Muscle of leg (tissue), 11 donors: ENCODE results near the gene STX18. TPM values are rescaled to one million over a fixed set of nuclear protein-coding genes. Genes with fewer than 3 reads are reported as not detected.
A peak's percentile ranks its signal among the peaks of the same experiment; 100 is the strongest.

Experiments used
- DNase-seq: peaks from one replicate; pipeline ENCODE4 v3.0.0; 2013
- H3K27ac ChIP-seq: one replicate; pipeline ENCODE4 v1.5.1; 2013; ENCODE audit warnings: mild to moderate bottlenecking, low read length, control low read depth
- H3K27me3 ChIP-seq: one replicate; pipeline ENCODE4 v1.6.1; 2013; ENCODE audit warnings: low read length; ENCODE audit not compliant: control insufficient read depth, insufficient read depth
- H3K36me3 ChIP-seq: one replicate; pipeline ENCODE4 v1.6.1; 2013; ENCODE audit warnings: low read length; ENCODE audit not compliant: control insufficient read depth, insufficient read depth
- H3K4me1 ChIP-seq: one replicate; pipeline ENCODE4 v1.6.1; 2013; ENCODE audit warnings: low read length; ENCODE audit not compliant: control insufficient read depth, insufficient read depth
- H3K4me3 ChIP-seq: one replicate; pipeline ENCODE4 v1.5.1; 2013; ENCODE audit warnings: low read length, control low read depth
- H3K9me3 ChIP-seq: replicated peaks from 2 replicates; pipeline ENCODE4 v1.6.1; 2013; ENCODE audit warnings: low read depth, low read length; ENCODE audit not compliant: control insufficient read depth
- WGBS: methylation state at CpG from one replicate; pipeline ENCODE4 v1.1.5; 2013; ENCODE audit warnings: missing lambda C conversion rate; ENCODE audit not compliant: insufficient coverage; 5-methylcytosine and 5-hydroxymethylcytosine counted together
- polyA plus RNA-seq, 8 donors: library from polyadenylated mRNA; unstranded; fragments of 120-200 nt; gene quantifications; one replicate each; pipeline versions ENCODE4 v1.2.1 to v1.2.3, GENCODE V29; 2013; ENCODE audit warnings: inconsistent platforms in 1 of 8, low replicate concordance in 1 of 8; ENCODE audit not compliant: insufficient read length in 8 of 8, insufficient read depth in 1 of 8
- total RNA-seq: library from RNA; stranded (reverse); fragments of 120-200 nt; gene quantifications from one replicate; pipeline ENCODE4 v1.2.4, GENCODE V29; 2013

Gene STX18
- total and polyA plus RNA-seq, 9 donors = 22.4 to 30.9 (median 26.7) TPM

DNA sequence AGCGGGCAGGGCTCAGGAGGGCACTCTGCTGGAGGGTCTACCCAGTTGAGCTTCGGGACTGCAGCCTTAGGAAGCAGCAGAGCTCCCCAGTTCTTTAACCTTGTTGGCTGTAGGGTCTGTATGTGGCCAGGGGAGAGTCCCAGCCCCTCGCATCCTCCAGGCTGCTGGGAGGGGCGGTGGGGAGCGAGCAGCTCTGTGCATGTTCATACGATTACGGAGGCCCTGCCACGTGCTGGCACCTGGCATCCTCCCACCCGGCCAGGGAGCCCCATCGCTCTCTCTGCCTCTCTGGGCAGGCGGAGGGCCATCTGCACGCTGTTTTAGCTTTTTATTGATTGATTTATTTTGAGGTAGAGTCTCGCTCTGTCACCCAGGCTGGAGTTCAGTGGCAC, 133.7 kb downstream of the STX18 start:
- Histone ChIP-seq H3K27ac (no peak overlapping the region), H3K9me3 (no peaks in the 10 kb centered on the region), H3K4me1 (peaks cover 8% of the 10 kb centered on the region), H3K4me3 (no peak overlapping the region), H3K27me3 (peaks cover 18% of the 10 kb centered on the region), H3K36me3 (no peaks in the 10 kb centered on the region)
- 62% methylated on average over 10 of the region's 13 CpGs for WGBS
- no peak for DNase-seq

DNA sequence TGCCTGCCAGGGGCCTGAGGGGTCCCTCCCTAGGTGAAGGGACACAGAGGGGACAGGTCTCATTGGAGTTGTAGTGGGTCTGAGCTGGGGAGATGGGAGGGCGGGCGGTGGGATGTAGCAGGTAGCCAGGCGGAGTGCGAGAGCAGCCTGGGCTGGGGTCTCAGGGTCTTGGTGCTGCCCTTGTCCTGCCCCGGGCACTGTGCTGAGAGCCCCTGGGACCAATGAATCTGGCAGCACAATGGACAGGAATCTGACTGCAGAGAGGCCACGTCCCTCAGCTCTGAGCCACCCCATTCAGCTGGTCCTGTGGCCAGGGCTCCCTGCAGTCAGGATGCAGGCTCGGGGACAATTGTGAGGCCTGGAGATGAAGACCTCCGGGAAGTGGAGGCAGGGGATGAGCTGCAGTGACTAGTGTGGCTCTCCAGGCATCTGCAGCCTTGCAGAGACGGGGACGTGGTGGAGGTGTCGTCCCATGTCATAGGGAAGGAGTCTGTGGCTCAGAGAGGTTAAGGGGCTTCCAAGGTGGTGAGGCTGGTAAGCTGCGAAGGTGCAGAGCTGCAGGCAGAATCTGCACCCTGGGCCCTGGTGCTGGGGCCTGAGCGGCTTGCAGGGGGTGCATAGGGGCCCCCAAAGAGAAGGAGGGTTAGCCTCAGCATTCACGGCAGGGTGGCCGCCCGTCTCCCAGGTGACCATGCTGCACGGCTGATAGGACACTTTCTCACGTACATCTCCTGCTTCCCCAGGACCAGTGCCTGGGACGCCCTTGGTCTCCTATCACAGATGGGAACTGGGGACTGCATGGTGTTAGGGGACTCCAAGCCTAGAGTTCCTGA, 134.3 kb downstream of the STX18 start:
- H3K4me3 ChIP-seq = no peak overlapping the region
- no peak overlapping the region for H3K27ac ChIP-seq
- no peak for DNase-seq
- peaks cover 18% of the 10 kb centered on the region for H3K27me3 ChIP-seq
- peaks cover 1% of the 10 kb centered on the region for H3K4me1 ChIP-seq
- no peaks in the 10 kb centered on the region for H3K36me3 ChIP-seq
- 77% methylated on average over 14 of the region's 19 CpGs for WGBS
- no peaks in the 10 kb centered on the region for H3K9me3 ChIP-seq

DNA sequence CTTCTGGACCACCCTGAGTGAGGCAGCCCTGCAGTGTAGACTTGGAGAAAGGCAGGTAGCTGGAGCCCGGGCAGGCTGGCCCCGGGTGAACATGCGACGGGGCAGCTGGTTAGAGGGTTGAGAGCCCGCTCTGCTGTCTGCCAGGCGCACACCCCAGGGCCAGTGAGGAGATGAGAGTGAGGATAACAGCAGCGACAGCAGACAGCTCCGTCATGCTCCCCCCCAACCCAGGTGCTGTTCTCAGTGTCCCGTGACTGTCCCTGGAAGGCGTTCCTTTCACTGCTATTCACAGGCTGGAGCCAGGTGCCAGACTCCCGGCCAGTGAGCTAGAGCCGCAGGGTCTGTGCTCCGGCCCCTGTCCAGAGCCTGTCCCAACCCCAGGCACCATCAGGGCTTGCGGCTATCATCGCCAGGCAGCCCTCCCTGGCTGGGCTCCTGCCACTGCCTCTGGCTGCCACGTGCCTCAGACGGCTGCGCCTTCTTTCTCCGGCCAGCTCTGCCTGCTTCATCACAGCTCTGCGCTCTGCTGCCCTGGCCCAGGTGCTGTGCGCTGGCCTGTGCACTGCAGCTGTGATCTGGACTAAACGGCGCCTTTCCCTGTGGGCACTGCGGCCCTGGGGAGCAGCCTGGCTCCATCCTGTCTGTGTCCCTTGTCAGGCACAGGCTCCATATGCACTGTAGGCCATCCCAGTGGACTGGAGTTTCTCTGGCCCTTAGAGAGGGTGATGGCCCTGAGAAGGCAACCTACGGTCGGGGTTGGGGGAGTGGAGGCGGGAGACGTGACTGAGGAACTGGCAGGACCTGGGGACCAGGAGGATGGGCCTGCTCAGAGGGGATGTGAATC, 135.2 kb downstream of the STX18 start:
- Histone ChIP-seq H3K9me3 (no peaks in the 10 kb centered on the region), H3K4me1 (no peaks in the 10 kb centered on the region), H3K36me3 (no peaks in the 10 kb centered on the region), H3K4me3 (no peak overlapping the region), H3K27ac (no peak overlapping the region), H3K27me3 (peaks cover 18% of the 10 kb centered on the region)
- DNase-seq = no peak
- WGBS = 56% methylated on average over 25 of the region's 28 CpGs

DNA sequence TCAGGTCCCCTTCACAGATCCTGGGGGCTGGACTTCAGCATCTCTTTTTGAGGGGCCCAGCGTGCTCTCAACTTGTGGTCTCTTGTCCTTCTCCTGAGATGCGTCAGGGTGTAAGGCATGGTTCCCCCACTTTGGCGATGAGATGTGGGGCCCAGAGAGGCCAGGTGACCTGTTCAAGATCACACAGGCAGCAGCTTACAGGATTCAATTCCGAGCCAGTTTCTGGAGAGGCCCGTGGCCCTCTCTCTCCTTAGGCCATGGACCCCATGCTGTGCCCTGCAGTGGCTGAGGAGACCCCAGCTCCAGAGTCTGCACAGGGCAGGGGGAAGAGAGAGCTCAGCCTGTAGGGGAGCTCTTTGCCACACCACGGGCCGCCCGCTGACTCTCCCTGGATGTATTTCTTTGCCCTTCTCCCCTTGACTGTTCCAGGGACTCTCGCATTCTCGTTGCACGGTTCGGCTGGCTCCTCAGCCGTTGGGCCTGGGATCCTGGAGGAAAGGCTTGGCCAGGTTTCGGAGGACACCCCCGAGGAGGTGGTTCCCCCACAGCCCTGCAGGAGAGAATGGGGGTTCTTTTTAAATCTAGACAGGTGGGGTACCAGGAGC, 136.4 kb downstream of the STX18 start:
- Histone ChIP-seq H3K9me3 (no peaks in the 10 kb centered on the region), H3K36me3 (no peaks in the 10 kb centered on the region), H3K27ac (no peak overlapping the region), H3K4me1 (no peaks in the 10 kb centered on the region), H3K27me3 (peaks cover 23% of the 10 kb centered on the region), H3K4me3 (no peak overlapping the region)
- DNase-seq = no peak
- 84% methylated on average over 13 of the region's 15 CpGs for WGBS

DNA sequence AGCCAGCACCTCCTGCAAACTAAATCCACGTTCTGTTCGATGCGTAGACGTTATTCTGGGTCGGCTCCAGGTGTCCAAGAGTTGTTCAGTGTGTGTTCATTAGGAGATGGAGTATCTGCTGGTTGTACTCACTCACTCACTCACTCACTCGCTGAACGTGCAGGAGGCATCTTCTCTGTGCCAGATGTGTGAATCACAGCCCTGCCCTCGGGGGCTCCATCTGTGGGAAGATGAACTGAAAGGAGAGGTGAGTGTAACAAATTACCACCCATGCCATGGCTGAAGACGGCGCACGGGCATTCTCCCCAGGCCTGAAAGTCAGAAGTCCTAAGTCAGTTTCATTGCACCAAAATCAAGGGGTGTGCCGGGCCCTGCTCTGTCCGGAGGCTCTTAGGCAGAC, 138.9 kb downstream of the STX18 start:
- Histone ChIP-seq H3K27ac (no peak overlapping the region), H3K9me3 (no peaks in the 10 kb centered on the region), H3K4me1 (no peaks in the 10 kb centered on the region), H3K36me3 (no peaks in the 10 kb centered on the region), H3K4me3 (no peak overlapping the region), H3K27me3 (peaks cover 23% of the 10 kb centered on the region)
- WGBS = 74% methylated on average over 5 of the region's 13 CpGs
- no peak for DNase-seq

DNA sequence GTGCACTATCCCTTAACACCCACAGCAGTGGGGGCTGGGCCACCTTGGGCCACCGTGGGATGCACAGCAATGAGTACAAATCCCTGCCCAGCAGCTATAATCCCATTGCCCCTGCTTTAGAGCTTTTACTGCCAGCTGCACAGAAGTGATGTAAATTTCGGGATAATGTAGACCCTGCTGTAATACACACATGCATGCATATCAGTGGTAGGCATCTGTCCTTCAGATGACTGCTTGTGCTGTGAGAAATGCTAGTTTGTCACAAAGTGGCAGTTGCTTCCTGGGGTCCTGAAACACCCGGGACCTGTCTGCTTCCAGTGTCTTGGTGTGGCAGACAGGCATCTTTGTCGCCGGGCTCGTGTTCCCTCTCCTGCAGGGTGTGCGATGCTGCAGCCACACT, 140.8 kb downstream of the STX18 start:
- Histone ChIP-seq H3K36me3 (no peaks in the 10 kb centered on the region), H3K4me3 (no peak overlapping the region), H3K27me3 (peaks cover 31% of the 10 kb centered on the region), H3K27ac (no peak overlapping the region), H3K9me3 (no peaks in the 10 kb centered on the region), H3K4me1 (peaks cover 8% of the 10 kb centered on the region)
- no peak for DNase-seq
- 68% methylated on average over 5 of the region's 7 CpGs for WGBS

DNA sequence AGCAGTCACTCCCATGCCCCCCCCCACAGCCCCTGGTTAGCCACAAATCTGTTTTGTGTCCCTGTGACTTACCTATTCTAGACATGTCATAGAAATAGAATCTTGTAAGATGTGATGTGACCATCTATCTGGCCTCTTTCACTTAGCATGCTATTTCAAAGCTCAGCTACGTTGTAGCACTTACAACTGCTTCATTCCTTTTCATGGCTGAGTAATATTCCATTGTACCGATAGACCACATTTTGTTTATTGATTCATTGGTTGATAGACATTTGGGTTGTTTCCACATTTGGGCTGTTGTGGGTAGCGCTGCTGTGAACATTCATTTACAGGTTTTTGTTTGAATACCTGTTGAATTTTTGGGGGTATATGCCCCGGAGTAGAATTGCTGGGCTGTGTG, 143.4 kb downstream of the STX18 start:
- no CpG with 5 or more reads among the region's 4 CpGs for WGBS
- Histone ChIP-seq H3K27ac (no peak overlapping the region), H3K27me3 (peaks cover 48% of the 10 kb centered on the region), H3K4me1 (peaks cover 9% of the 10 kb centered on the region), H3K9me3 (no peaks in the 10 kb centered on the region), H3K36me3 (no peaks in the 10 kb centered on the region), H3K4me3 (no peak overlapping the region)
- DNase-seq = no peak

DNA sequence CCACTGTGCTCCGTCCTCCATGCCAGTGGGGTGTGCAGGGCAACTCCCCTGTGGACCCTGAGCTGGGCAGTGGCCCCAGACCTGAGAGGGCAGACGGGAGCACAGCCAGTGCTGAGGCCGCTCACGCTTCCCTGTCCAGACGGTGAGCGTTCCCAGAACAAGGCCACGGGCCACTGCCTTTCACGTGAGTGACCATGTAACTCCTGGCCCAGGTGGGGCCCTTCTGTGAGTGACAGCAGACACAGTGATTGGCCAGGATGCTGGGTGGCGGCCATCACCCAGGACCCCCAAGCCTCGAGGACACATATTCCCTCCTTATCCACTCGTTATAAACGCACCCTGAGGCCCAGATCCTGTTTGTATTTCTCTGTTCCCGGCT, 144.4 kb downstream of the STX18 start:
- 81% methylated on average over 13 of the region's 13 CpGs for WGBS
- H3K4me3 ChIP-seq = no peak overlapping the region
- H3K36me3 ChIP-seq = no peaks in the 10 kb centered on the region
- peaks cover 9% of the 10 kb centered on the region for H3K4me1 ChIP-seq
- peaks cover 57% of the 10 kb centered on the region for H3K27me3 ChIP-seq
- H3K27ac ChIP-seq = no peak overlapping the region
- no peak for DNase-seq
- no peaks in the 10 kb centered on the region for H3K9me3 ChIP-seq

DNA sequence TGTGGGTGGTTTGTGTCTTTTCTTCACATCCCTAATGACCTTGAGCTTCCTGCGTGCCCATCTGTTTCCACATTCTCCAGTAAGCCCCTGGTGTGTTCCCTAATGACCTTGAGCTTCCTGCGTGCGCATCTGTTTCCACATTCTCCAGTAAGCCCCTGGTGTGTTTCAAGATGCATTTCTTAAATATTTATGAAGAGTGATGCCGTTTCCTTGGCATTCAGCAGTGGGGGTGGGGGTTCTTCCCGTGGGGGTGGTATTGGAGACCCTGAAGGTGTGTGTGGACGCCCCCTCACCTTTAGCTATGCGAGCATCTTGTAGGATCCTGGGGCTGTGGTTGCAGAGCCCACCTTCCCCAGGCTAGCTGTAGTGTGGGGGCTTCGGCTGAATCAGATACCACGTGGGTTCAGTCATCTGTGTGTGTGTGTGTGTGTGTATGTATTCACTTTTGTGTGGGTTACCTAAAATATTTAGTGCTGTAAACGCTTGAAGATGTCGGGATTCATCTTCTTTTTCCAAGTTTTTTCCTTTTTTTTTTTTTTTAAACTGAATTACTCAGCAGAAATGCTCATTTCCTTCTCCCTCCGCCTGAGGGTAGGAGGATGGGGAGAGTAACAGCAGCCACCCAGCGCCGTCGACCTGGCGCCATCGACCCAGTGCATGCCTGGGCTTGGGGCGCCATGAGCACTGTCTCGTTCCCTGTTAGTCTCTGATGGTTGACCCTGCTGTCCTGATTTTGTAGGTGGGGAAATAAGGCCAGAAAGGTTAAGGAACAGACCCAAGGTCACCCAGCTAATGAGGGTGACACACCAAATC, 145.0 kb downstream of the STX18 start:
- 48% methylated on average over 7 of the region's 19 CpGs for WGBS
- DNase-seq = peak; percentile 50
- H3K27me3 ChIP-seq = peaks cover 63% of the 10 kb centered on the region

More for the DNA sequence above, 145.0 kb downstream of the STX18 start:
- Histone ChIP-seq H3K9me3 (no peaks in the 10 kb centered on the region), H3K4me1 (peaks cover 9% of the 10 kb centered on the region), H3K27ac (no peak overlapping the region), H3K36me3 (no peaks in the 10 kb centered on the region), H3K4me3 (no peak overlapping the region)
